Adrenal gland (tissue), 12 donors: ENCODE results near the gene C1QTNF9. TPM values are rescaled to one million over a fixed set of nuclear protein-coding genes. Genes with fewer than 3 reads are reported as not detected.
A peak's percentile ranks its signal among the peaks of the same experiment; 100 is the strongest.

Experiments
- DNase-seq, 7 donors: peaks; one replicate each; pipeline ENCODE4 v3.0.0-alpha.2; 2019 to 2020
- H3K27ac ChIP-seq, 5 donors: fragments of 200-600 bp; sonication (generic) in 4 of 5; 1 replicate in 3 of 5; 2 replicates in 2 of 5; pipeline versions ENCODE4 v1.5.1 to v1.8.0; 2016 to 2020; ENCODE audit warnings: mild to moderate bottlenecking in 1 of 5
- H3K27me3 ChIP-seq: fragments of 200-600 bp; 2 replicates; pipeline ENCODE4 v1.8.0; 2021
- H3K36me3 ChIP-seq, 2 donors: fragments of 200-600 bp; replicated peaks in 1 of 2; 1 replicate in 1 of 2; 2 replicates in 1 of 2; pipeline versions ENCODE4 v1.5.1 to v1.8.0; 2018 to 2022
- H3K4me1 ChIP-seq, 2 donors: fragments of 200-600 bp; replicated peaks in 1 of 2; 1 replicate in 1 of 2; 2 replicates in 1 of 2; pipeline versions ENCODE4 v1.5.1 to v1.8.0; 2018 to 2021
- H3K4me3 ChIP-seq, 4 donors: fragments of 200-600 bp; sonication (generic) in 3 of 4; one replicate each; pipeline ENCODE4 v1.5.1; 2016 to 2018
- H3K9me3 ChIP-seq, 3 donors: fragments of 200-600 bp; sonication (generic) in 1 of 3; replicated peaks in 1 of 3; 1 replicate in 2 of 3; 2 replicates in 1 of 3; pipeline versions ENCODE4 v1.5.1 to v1.8.0; 2016 to 2021
- POLR2A ChIP-seq, 2 donors: fragments of 450-650 bp; IDR thresholded peaks; one replicate each; pipeline ENCODE4 v1.6.1; 2017; ENCODE audit warnings: antibody characterized with exemption in 2 of 2, mild to moderate bottlenecking in 2 of 2, moderate library complexity in 1 of 2
- WGBS, 4 donors: extraction: QIAGEN DNeasy Blood & Tissue Kit in 2 of 4; methylation state at CpG; one replicate each; pipeline versions ENCODE4 v1.1.5 to v1.1.7; 2013 to 2017; 5-methylcytosine and 5-hydroxymethylcytosine counted together
- intact Hi-C, 2 donors: fragments of 100-400 bp; cut with DNase I; formaldehyde crosslinking; loops; one replicate each; pipeline versions ENCODE4 v1.14.1 to v1.15.0; 2022 to 2023
- polyA plus RNA-seq, 3 donors: library from polyadenylated mRNA; stranded (reverse); fragments of 200-250 nt in 2 of 3; fragments of 350-450 nt in 1 of 3; fragmentation: Illumina TruSeq in 1 of 3; extraction: RNeasy Lipid Tissue Mini Kit (QIAGEN cat#74804) in 1 of 3; gene quantifications; one replicate each; pipeline ENCODE4 v1.2.3, GENCODE V29; 2013 to 2014
- total RNA-seq, 9 donors: library from RNA; depleted of rRNA in 4 of 9; stranded (reverse); fragments of >200 nt in 4 of 9; fragments of 120-200 nt in 1 of 9; fragmentation: NEBNext Ultra II Directional in 1 of 9; extraction: Animal tissue kit (Norgen Biotek cat#: 25700) in 1 of 9; gene quantifications; one replicate each; pipeline versions ENCODE4 v1.1.0 to v1.2.4, GENCODE V29; 2013 to 2023
- TF ChIP-seq, protein P1 (sequence below), 6 experiments: fragments of 450-650 bp in 4 of 6; fragments of 200-600 bp in 2 of 6; sonication (generic) in 1 of 6; IDR thresholded peaks; 1 replicate in 5 of 6; 2 replicates in 1 of 6; pipeline versions ENCODE4 v1.5.1 to v1.8.0; 2016 to 2021; ENCODE audit warnings: antibody characterized with exemption in 6 of 6, mild to moderate bottlenecking in 2 of 6, moderate library complexity in 1 of 6
- donor health status: healthy with polysubstance abuse.
- donor health status: Bipolar disorder and iron deficiency.
- donor health status: DM: yes; HTN: yes; CAD: no.
- donor health status: DM: no; HTN: no; CAD: no.
- donor health status: DM: no; HTN: no; CAD: no.
- donor health status: DM: yes; HTN: yes; CAD: no.

The C1QTNF9 gene
- total and polyA plus RNA-seq, 12 donors, result 0.11 to 0.94 (median 0.16) TPM; not detected in 9

- peak in 1 of 7 donors; percentile 62 for DNase-seq
- H3K27me3 ChIP-seq, result no peaks in the 10 kb centered on the region
- H3K4me3 ChIP-seq, result no peak overlapping the region
- H3K27ac ChIP-seq, result no peak overlapping the region
- no peak for TF ChIP-seq POLR2A (IDR thresholded peaks at IDR 0.05)
- TF ChIP-seq, protein P1, sequence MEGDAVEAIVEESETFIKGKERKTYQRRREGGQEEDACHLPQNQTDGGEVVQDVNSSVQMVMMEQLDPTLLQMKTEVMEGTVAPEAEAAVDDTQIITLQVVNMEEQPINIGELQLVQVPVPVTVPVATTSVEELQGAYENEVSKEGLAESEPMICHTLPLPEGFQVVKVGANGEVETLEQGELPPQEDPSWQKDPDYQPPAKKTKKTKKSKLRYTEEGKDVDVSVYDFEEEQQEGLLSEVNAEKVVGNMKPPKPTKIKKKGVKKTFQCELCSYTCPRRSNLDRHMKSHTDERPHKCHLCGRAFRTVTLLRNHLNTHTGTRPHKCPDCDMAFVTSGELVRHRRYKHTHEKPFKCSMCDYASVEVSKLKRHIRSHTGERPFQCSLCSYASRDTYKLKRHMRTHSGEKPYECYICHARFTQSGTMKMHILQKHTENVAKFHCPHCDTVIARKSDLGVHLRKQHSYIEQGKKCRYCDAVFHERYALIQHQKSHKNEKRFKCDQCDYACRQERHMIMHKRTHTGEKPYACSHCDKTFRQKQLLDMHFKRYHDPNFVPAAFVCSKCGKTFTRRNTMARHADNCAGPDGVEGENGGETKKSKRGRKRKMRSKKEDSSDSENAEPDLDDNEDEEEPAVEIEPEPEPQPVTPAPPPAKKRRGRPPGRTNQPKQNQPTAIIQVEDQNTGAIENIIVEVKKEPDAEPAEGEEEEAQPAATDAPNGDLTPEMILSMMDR (IDR thresholded peaks at IDR 0.05), result no peak
- 59 to 74% (median 65%) methylated on average over 5 of the region's 5 CpGs for WGBS, 4 donors
- intact Hi-C loops, result no loop called here
- H3K4me1 ChIP-seq, result no peaks in the 10 kb centered on the region
- H3K36me3 ChIP-seq, result peaks cover 0 to 83% of the 10 kb centered on the region in 2 donors
- H3K9me3 ChIP-seq, result no peaks in the 10 kb centered on the region
Measured at GRCh38 chr13:24288870-24289269, 20.5 kb upstream of the C1QTNF9 start.

GRCh38 chr13:24290280-24290932 is 19.0 kb upstream of the C1QTNF9 start:
- Histone ChIP-seq H3K27me3 (no peaks in the 10 kb centered on the region), H3K27ac (no peak overlapping the region), H3K9me3 (no peaks in the 10 kb centered on the region), H3K36me3 (peaks cover 0 to 83% of the 10 kb centered on the region in 2 donors), H3K4me3 (no peak overlapping the region), H3K4me1 (no peaks in the 10 kb centered on the region)
- DNase-seq, result peak in 1 of 7 donors; percentile 46
- WGBS, 4 donors, result 92 to 97% (median 94%) methylated on average over 10 to 20 of the region's 20 CpGs
- intact Hi-C loops, result no loop called here
- TF ChIP-seq, protein P1 (IDR thresholded peaks at IDR 0.05), result no peak
- TF ChIP-seq POLR2A (IDR thresholded peaks at IDR 0.05), result no peak

GRCh38 chr13:24292481-24292880 is 16.9 kb upstream of the C1QTNF9 start:
- TF ChIP-seq, protein P1 (IDR thresholded peaks at IDR 0.05), result no peak
- TF ChIP-seq POLR2A (IDR thresholded peaks at IDR 0.05), result no peak
- H3K27me3 ChIP-seq, result no peaks in the 10 kb centered on the region
- H3K27ac ChIP-seq, result no peak overlapping the region
- no peak for DNase-seq
- intact Hi-C loops, result no loop called here
- H3K9me3 ChIP-seq, result no peaks in the 10 kb centered on the region
- no peaks in the 10 kb centered on the region for H3K4me1 ChIP-seq
- no peak overlapping the region for H3K4me3 ChIP-seq
- H3K36me3 ChIP-seq, result peaks cover 0 to 83% of the 10 kb centered on the region in 2 donors
- WGBS, 4 donors, result 93 to 96% (median 95%) methylated on average over 6 of the region's 6 CpGs

DNA sequence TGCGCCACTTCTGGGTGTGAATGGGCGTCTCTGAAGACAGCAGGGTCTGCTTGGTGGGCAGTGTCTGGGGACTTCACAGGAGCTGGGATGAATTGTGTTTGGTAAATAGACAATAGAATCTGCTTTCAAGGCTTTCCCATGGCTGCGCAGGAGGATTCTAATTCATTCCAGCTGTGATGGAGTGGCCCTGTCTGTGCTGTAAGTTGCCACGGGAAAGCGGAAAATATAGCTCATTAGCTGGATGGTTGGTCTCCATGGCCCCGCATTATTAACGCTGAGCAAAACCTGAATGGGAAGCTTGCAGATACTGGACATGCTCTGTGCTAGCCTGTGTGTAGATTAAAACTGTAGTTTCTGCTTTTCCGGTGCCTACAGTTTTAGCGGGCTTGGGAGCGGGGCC is 15.6 kb upstream of the C1QTNF9 start:
- no peaks in the 10 kb centered on the region for H3K27me3 ChIP-seq
- H3K9me3 ChIP-seq, result no peaks in the 10 kb centered on the region
- no peak overlapping the region for H3K27ac ChIP-seq
- no peak for TF ChIP-seq POLR2A (IDR thresholded peaks at IDR 0.05)
- TF ChIP-seq, protein P1 (IDR thresholded peaks at IDR 0.05), result no peak
- H3K36me3 ChIP-seq, result peaks cover 0 to 90% of the 10 kb centered on the region in 2 donors
- intact Hi-C loops, result no loop called here
- DNase-seq, result no peak
- no peaks in the 10 kb centered on the region for H3K4me1 ChIP-seq
- no peak overlapping the region for H3K4me3 ChIP-seq
- 92 to 97% (median 96%) methylated on average over 9 to 10 of the region's 10 CpGs for WGBS, 4 donors
